HCT116 (cell line): ENCODE results near the gene DGKG.

Experiments
- ATF3 ChIP-seq: IDR thresholded peaks from 2 replicates; pipeline ENCODE4 v1.6.1; 2012
- CEBPB ChIP-seq: IDR thresholded peaks from 2 replicates; pipeline ENCODE4 v1.6.1; 2012; ENCODE audit warnings: low read depth
- CTCF ChIP-seq, 3 experiments: fragments of 200-600 bp in 1 of 3; sonication (generic) in 1 of 3; IDR thresholded peaks in 2 of 3; conservative IDR thresholded peaks in 1 of 3; 2 replicates each; pipeline ENCODE4 v1.5.1; 2012 to 2017; ENCODE audit warnings: low read depth in 2 of 3, low read length in 2 of 3, antibody characterized with exemption in 1 of 3, borderline replicate concordance in 1 of 3, control low read depth in 1 of 3, mild to moderate bottlenecking in 1 of 3, mixed read lengths in 1 of 3, mixed run types in 1 of 3, moderate library complexity in 1 of 3; ENCODE audit not compliant: insufficient read depth in 1 of 3
- EZH2 ChIP-seq: fragments of 200-600 bp; sonication (generic); IDR thresholded peaks from 2 replicates; pipeline ENCODE4 v1.6.1; 2017; ENCODE audit warnings: antibody characterized with exemption, mixed run types
- POLR2A ChIP-seq: IDR thresholded peaks from 2 replicates; pipeline ENCODE4 v1.7.0; 2011; ENCODE audit warnings: borderline replicate concordance; ENCODE audit not compliant: insufficient read depth, insufficient read length; ENCODE audit errors: extremely low read depth
- RAD21 ChIP-seq: IDR thresholded peaks from 2 replicates; pipeline ENCODE4 v1.6.1; 2012; ENCODE audit warnings: low read depth, mild to moderate bottlenecking
- TCF7L2 ChIP-seq: IDR thresholded peaks from 2 replicates; pipeline ENCODE4 v1.7.0; 2011; ENCODE audit warnings: borderline replicate concordance, inconsistent platforms; ENCODE audit not compliant: insufficient read depth, insufficient read length; ENCODE audit errors: extremely low read depth
- ZNF274 ChIP-seq: fragments of 200-500 bp; sonication (Bioruptor generic); IDR thresholded peaks from 2 replicates; pipeline ENCODE4 v1.6.1; 2014; ENCODE audit warnings: mild to moderate bottlenecking, low read depth, low read length, inconsistent platforms

GRCh38 chr3:186178412-186178811 is 183.6 kb downstream of the DGKG start:
- no peak for TF ChIP-seq CTCF (IDR thresholded peaks at IDR 0.05 in 2 of 3, conservative IDR thresholded peaks at IDR 0.05 in 1 of 3; ENCODE audit: borderline replicate concordance in 1 of 3, insufficient read depth in 1 of 3, low read depth in 2 of 3, low read length in 2 of 3)
- TF ChIP-seq RAD21: no peak
- no peak for TF ChIP-seq TCF7L2
- no peak for TF ChIP-seq EZH2
- no peak for TF ChIP-seq ATF3
- no peak for TF ChIP-seq POLR2A
- no peak for TF ChIP-seq CEBPB
- TF ChIP-seq ZNF274: no peak
